Activated CD4-positive, CD25-positive, alpha-beta regulatory T cell (primary cell): ENCODE data around the gene IKZF3.
A peak's percentile ranks its signal among the peaks of the same experiment; 100 is the strongest.

ENCODE experiments used
- DNase-seq, 4 experiments: peaks; one replicate each; lab custom pipeline; 2025; lab: John Stamatoyannopoulos, UW

Gene IKZF3

DNA sequence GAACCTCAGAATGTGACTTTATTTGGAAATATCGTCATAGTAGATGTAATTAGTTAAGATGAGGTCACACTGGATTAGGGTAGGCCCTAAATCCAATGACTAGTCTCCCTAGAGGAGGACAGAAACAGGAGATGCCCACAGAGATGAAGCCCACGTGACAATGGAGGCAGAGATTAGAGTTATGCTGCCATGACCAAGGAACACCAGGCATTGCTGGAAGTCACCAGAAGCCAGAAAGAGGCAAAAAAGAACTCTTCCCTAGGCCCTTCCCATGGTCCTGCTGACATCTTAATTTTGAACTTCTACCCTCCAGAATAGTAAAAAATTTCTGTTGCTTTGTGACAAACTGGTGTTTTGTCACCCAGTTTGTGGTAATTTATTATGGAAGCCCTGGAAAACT is 49.6 kb downstream of the IKZF3 start:
- no peak for DNase-seq

GRCh38 chr17:39813631-39814030 is 50.5 kb downstream of the IKZF3 start:
- peak in 1 of 4 experiments; percentile 8 for DNase-seq

DNA sequence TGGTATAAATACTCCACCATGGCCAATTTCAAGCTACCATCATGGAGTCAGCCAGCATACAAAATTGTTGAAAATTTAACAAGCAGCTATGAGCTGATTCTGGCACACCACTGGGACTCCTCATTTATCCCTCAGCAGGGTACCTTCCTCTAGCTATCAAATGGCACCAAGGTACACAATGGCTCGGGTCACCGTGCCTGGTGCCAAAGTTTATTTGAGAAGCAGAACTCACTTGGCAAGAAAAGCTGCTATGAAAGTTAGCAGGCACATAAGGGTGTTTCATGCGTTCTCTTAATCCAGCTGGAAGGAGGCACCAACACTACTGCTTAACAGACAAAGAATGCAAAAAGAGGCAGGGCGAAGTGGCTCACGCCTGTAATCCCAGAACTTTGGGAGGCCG is 51.6 kb downstream of the IKZF3 start:
- no peak for DNase-seq

DNA sequence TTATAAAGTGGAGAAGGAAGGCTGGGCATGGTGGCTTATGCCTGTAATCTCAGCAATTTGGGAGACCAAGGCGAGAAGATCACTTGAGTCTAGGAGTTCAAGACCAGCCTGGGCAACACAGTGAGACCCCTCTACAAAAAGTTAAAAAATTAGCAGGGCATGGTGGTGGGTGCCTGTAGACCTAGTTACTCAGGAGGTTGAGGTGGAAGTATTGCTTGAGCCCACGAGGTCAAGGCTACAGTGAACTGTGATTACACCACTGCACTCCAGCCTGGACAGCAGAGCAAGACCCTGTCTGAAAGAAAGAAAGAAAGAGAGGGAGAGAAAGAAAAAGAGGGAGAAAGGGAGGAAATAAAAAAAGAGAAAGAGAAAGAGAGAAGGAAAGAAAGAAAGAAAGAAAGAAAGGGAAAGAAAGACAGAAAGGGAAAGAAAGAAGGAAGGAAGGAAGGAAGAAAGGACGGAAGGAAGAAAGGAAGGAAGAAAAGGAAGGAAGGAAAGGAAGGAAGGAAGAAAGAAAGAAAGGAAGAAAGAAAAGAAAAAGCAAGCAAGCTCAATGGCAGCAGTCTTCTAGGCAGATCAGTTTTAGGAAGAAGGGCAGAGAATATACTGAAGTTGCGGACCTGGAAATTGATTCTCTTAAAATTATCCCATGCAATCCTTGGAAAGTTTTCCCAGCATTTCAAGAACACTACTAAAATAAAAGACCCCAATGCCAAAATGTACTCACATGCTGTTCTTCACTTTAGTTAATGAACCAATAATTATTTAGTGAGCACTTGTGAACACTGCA is 53.0 kb downstream of the IKZF3 start:
- DNase-seq: no peak

GRCh38 chr17:39809221-39809620 is 54.9 kb downstream of the IKZF3 start:
- DNase-seq: no peak

- DNase-seq: no peak
Observed at GRCh38 chr17:39808409-39808997, 55.6 kb downstream of the IKZF3 start.

GRCh38 chr17:39804839-39805238 is 59.3 kb downstream of the IKZF3 start:
- no peak for DNase-seq

- no peak for DNase-seq
Observed at GRCh38 chr17:39801055-39801454, 63.1 kb downstream of the IKZF3 start.

DNA sequence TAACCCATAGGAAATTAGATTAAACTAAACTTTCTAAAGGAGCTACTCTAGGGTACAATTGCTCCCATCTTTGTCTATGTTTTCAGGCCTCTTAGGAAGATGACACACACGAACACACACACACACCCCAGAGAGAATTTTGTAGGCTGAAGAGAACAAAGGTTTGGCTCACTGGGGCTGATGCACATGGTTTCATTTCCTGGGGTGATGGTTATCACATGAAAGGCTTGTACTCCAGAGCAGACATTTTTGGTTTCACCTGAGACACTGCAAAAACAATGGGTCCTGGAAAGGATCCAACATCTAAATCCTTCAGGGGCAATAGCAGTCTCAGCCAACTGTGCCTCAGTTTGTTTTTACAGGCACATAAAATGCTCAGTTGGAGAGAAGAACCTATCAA is 63.6 kb downstream of the IKZF3 start:
- DNase-seq: peak in 2 of 4 experiments; percentile 16

- DNase-seq: no peak
Observed at GRCh38 chr17:39799395-39799794, 64.7 kb downstream of the IKZF3 start.

DNA sequence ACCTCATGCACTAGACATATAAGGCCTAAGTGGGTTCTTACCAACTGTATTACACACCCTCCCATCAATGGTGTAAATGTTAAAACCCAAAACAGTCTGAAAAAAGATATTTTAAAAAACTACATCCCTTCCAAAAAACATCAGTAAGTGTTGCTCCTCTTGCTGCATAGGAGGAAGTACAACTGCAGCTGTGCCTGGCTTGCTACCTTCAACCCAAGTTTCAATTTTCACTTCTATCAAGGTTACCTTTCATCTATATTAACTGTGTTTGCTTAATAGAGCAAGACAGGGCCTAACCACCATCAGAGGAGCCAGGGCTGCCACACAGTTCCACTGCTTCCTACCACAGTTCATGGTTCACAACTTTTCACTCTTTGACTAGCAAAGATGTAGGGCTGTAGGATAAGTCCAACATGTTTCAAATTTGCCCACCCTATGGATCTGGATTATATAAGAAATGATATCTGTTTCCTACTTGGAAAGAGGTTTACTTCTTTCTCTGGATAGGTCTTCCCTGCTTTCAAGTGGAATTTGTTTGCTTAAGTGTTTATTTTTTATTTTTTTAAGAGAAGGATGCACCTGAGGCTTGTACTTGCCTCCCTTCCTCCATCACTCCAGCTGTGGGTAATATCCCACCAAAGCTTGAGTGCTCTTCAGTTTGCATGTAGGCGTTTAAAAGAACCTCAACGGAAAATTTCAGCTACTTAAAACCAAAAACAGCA is 69.7 kb downstream of the IKZF3 start:
- DNase-seq: no peak

- DNase-seq: no peak
Observed at GRCh38 chr17:39793301-39793872, 70.7 kb downstream of the IKZF3 start.

GRCh38 chr17:39792526-39793221 is 71.4 kb downstream of the IKZF3 start:
- DNase-seq: no peak

- no peak for DNase-seq
Observed at GRCh38 chr17:39791111-39791992, 72.8 kb downstream of the IKZF3 start.

GRCh38 chr17:39787743-39788484 is 76.2 kb downstream of the IKZF3 start:
- DNase-seq: no peak

DNA sequence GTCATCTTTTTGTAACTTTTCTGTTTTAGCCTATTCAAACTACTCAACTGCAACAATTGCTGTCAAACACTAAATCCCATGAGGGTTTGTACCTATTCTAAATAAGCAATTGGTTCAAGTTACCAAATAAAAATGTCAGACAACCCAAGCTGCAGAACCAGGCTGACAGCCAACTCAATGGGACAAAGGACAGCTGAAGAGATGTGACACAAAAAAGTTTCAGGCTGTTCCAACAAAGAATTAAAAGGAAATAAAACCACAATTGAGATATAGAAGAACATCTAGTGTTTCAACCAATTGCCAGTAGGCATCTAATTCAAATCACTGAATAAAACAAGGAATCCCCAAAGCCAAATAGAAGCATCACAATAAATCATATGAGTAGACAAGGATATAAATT is 77.1 kb downstream of the IKZF3 start:
- DNase-seq: no peak

DNA sequence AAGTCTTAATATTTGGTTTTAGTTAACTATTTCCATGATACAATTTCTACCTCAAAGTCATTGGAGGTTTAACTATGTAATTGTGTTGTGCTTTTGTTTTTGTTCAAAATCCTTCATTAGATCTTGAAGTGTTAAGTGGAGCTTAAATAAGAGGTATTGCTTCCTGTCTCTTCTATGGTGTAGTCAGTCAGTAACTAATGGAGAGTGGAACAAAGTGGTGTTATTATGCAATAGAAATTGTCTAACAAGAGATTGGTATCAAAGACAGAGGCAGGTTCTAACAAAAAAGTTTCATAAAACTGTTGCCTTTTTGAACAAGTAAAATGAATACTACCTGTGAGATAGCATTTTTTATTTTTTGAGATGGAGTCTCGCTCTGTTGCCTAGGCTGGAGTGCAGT is 81.1 kb downstream of the IKZF3 start:
- no peak for DNase-seq

GRCh38 chr17:39782481-39782880 is 81.6 kb downstream of the IKZF3 start:
- no peak for DNase-seq

DNA sequence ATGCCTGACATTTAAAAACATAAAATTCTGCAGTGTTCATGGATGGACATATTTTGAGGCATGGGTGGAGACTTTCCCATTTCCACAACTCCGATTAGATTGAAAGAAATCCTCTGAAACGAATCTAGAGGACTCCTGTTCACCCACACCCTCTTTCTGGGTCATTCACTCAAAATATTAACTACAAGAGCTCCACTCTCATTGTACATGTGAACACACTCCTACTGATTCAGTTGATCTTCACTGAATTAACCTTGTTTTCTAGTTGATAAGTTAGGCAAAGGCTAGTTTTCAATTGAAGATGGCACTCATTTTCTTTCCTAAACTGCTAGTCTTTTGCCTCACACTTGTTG is 82.3 kb downstream of the IKZF3 start:
- no peak for DNase-seq

DNA sequence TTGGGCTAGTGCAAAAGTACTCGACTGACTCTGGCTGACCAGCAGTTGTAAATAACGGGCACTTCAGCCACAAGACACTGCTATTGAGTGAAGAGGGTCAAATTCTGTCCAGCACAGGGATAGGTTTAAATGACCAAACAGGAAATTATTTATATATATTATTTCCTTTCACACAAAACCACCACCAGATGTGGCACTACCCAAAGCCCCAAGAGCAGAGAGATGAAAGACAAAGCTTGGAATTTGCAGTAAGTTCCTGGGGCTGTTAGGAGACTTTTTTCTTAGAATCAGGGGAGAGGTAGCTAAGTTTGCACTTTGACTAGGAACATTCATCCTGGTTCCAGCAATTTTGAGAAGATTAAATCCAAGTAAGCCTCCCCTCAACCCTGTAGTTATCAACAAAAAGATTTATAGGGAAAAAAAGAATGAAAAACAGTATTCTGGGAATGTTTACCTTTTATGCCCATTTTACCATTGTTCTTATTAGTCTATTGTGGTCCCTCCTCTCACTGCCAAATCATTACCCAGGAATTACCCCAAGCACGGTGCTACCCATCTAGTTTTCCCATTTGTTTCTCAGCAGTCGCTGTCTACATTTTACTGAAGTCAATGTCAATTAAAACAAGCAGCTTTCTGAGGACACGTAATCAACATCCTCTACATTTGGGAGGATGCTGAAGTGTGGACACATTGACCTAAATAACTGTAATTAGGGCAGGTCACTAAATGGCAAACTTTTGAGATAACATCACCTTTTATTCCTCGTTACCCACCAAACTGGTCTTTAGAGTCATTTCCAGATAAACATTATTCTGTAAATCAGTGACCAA is 82.9 kb downstream of the IKZF3 start:
- DNase-seq: no peak
